Uterus (tissue), 2 donors: ENCODE data around the gene PID1.

ENCODE experiments used
- POLR2A ChIP-seq, 2 donors: fragments of 450-650 bp; IDR thresholded peaks; one replicate each; pipeline ENCODE4 v1.6.1; 2016; ENCODE audit warnings: antibody characterized with exemption in 2 of 2, mild to moderate bottlenecking in 1 of 2, moderate library complexity in 1 of 2
- TF ChIP-seq, protein P1 (sequence below), 4 experiments: fragments of 200-600 bp in 2 of 4; fragments of 450-650 bp in 2 of 4; sonication (generic) in 2 of 4; IDR thresholded peaks; one replicate each; pipeline ENCODE4 v1.5.1; 2016 to 2019; ENCODE audit warnings: antibody characterized with exemption in 4 of 4, mild to moderate bottlenecking in 2 of 4, moderate library complexity in 1 of 4

DNA sequence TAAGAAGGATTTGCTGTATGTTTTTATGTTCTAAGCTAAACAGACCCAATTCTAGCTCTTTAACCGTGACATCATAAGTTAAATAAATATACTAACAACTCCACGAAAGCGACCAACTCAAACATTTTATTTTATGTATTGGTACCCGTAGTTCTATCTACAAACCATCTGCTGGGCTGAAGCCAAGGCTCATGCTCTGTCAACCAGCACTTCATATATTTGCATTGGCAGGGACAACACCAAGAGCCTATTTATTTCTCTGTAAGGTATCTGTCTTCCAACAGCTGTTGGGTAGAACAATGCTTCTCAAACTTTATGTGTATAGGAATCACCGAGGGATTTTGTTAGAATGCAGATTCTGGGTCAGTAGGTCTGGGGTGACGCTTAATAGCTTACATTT lies 64.5 kb downstream of the PID1 start:
- TF ChIP-seq POLR2A (IDR thresholded peaks at IDR 0.05), result no peak
- TF ChIP-seq, protein P1, sequence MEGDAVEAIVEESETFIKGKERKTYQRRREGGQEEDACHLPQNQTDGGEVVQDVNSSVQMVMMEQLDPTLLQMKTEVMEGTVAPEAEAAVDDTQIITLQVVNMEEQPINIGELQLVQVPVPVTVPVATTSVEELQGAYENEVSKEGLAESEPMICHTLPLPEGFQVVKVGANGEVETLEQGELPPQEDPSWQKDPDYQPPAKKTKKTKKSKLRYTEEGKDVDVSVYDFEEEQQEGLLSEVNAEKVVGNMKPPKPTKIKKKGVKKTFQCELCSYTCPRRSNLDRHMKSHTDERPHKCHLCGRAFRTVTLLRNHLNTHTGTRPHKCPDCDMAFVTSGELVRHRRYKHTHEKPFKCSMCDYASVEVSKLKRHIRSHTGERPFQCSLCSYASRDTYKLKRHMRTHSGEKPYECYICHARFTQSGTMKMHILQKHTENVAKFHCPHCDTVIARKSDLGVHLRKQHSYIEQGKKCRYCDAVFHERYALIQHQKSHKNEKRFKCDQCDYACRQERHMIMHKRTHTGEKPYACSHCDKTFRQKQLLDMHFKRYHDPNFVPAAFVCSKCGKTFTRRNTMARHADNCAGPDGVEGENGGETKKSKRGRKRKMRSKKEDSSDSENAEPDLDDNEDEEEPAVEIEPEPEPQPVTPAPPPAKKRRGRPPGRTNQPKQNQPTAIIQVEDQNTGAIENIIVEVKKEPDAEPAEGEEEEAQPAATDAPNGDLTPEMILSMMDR (IDR thresholded peaks at IDR 0.05), result no peak
